ENCODE measurements around the gene ABTB1. TPM values are rescaled to one million over a fixed set of nuclear protein-coding genes. Genes with fewer than 3 reads are reported as not detected.

The ABTB1 gene
- total RNA-seq, 1 experiment from 2014 or later = 6.9 TPM

GRCh38 chr3:127670229-127670559 lies 2.6 kb upstream of the ABTB1 start:
- POLR2A ChIA-PET = no interaction called here
- CTCF ChIA-PET = no interaction called here

GRCh38 chr3:127670761-127671522 lies 1.8 kb upstream of the ABTB1 start:
- intact Hi-C loops (cut with micrococcal nuclease; ENCODE audit: unreplicated experiment) (no loop called here), in situ Hi-C loops (cut with HindIII; ENCODE audit: low pct_unique_long_range_greater_than_20kb, low sequenced_read_pairs) (no loop called here)
- Histone ChIP-seq H3K4me1 (ENCODE audit: control insufficient read depth, insufficient read depth, low read length) (peaks cover 4% of the 10 kb centered on the region), H3K4me3 (ENCODE audit: low read depth in 2 of 2, low read length in 2 of 2) (no peak overlapping the region), H3K27ac (ENCODE audit: low read length) (no peak overlapping the region), H3K27me3 (ENCODE audit: control insufficient read depth, insufficient read depth, low read length) (no peaks in the 10 kb centered on the region), H3K36me3 (ENCODE audit: control insufficient read depth, insufficient read depth, low read length) (no peaks in the 10 kb centered on the region), H3K9me3 (ENCODE audit: control insufficient read depth, insufficient read depth, low read depth, low read length) (no peaks in the 10 kb centered on the region)
- no peak for ATAC-seq
- CTCF ChIA-PET = no interaction called here
- TF ChIP-seq SIN3A (IDR thresholded peaks at IDR 0.05; ENCODE audit: borderline replicate concordance, insufficient read depth, low read depth, low read length) (no peak), POLR2AphosphoS5 (IDR thresholded peaks at IDR 0.05; ENCODE audit: low read depth, low read length) (no peak), CTCF (IDR thresholded peaks at IDR 0.05) (no peak), REST (IDR thresholded peaks at IDR 0.05; ENCODE audit: insufficient read depth in 1 of 2, low read depth in 2 of 2, low read length in 1 of 2) (no peak), TCF7L2 (IDR thresholded peaks at IDR 0.05; ENCODE audit: low read depth, low read length) (no peak)
- POLR2A ChIA-PET = interaction anchor here (0.5 kb wide), 1 partner anchor 40 kb away, joined by 5 read pairs; no protein-coding TSS in a partner anchor
- no TSS peak for BruUV-seq (replicated peaks)
- DNase-seq (ENCODE audit: low read depth, low spot score) = no peak

More at GRCh38 chr3:127670229-127670559, 2.6 kb upstream of the ABTB1 start:
- in situ Hi-C loops (cut with HindIII; ENCODE audit: low pct_unique_long_range_greater_than_20kb, low sequenced_read_pairs) = no loop called here
- no TSS peak for BruUV-seq (replicated peaks)
- TF ChIP-seq REST (IDR thresholded peaks at IDR 0.05; ENCODE audit: insufficient read depth in 1 of 2, low read depth in 2 of 2, low read length in 1 of 2) = no peak
- no peak for TF ChIP-seq SIN3A (IDR thresholded peaks at IDR 0.05; ENCODE audit: borderline replicate concordance, insufficient read depth, low read depth, low read length)
- no peak for TF ChIP-seq POLR2AphosphoS5 (IDR thresholded peaks at IDR 0.05; ENCODE audit: low read depth, low read length)
- no peak for TF ChIP-seq TCF7L2 (IDR thresholded peaks at IDR 0.05; ENCODE audit: low read depth, low read length)
- TF ChIP-seq CTCF (IDR thresholded peaks at IDR 0.05) = no peak
- Histone ChIP-seq H3K27ac (ENCODE audit: low read length) (no peak overlapping the region), H3K27me3 (ENCODE audit: control insufficient read depth, insufficient read depth, low read length) (no peaks in the 10 kb centered on the region), H3K9me3 (ENCODE audit: control insufficient read depth, insufficient read depth, low read depth, low read length) (no peaks in the 10 kb centered on the region), H3K4me1 (ENCODE audit: control insufficient read depth, insufficient read depth, low read length) (peaks cover 4% of the 10 kb centered on the region), H3K36me3 (ENCODE audit: control insufficient read depth, insufficient read depth, low read length) (no peaks in the 10 kb centered on the region), H3K4me3 (ENCODE audit: low read depth in 2 of 2, low read length in 2 of 2) (no peak overlapping the region)
- intact Hi-C loops (cut with micrococcal nuclease; ENCODE audit: unreplicated experiment) = no loop called here
- no peak for ATAC-seq
- no peak for DNase-seq (ENCODE audit: low read depth, low spot score)

All from Panc1 (cell line).